Activated CD4-positive, alpha-beta memory T cell treated with anti-CD3 and anti-CD28 coated beads, Interleukin-2, amount 10 ng/mL, durations not matched to agents 7 days and 5 days (primary cell): ENCODE measurements around the gene SIAH3. TPM values are rescaled to one million over a fixed set of nuclear protein-coding genes. Genes with fewer than 3 reads are reported as not detected.

Source experiments
- total RNA-seq, 2 experiments: library from RNA; stranded (reverse); gene quantifications; one replicate each; pipeline ENCODE4 v1.2.3, GENCODE V29; 2021

The SIAH3 gene
- total RNA-seq, 2 experiments from 2014 or later = 0.03 TPM; not detected in 1

Other genes starting within 250 kb of the SIAH3 start
- gene ERICH6B, start 236.0 kb downstream of the SIAH3 start, total RNA-seq = not detected
- gene CBY2, start 149.4 kb downstream of the SIAH3 start, total RNA-seq = not detected
- gene ZC3H13, start 201.0 kb upstream of the SIAH3 start, total RNA-seq = 10 to 100 TPM; 34.1 to 37.7 TPM